OCI-LY3 (cell line): Measurements from ENCODE around the gene SFTA2.

Experiments
- H2AFZ ChIP-seq: fragments of 200-600, 300-600 bp; shearing (Covaris generic); 2 replicates; pipeline ENCODE4 v1.6.0; 2014; ENCODE audit warnings: antibody characterized with exemption, low read depth, low read length
- H3K27ac ChIP-seq: fragments of 200-600, 300-600 bp; sonication (generic); 2 replicates; pipeline ENCODE4 v1.5.1; 2014; ENCODE audit warnings: mild to moderate bottlenecking, low read length, moderate library complexity, mixed read lengths
- H3K27me3 ChIP-seq: fragments of 200-600, 300-600 bp; sonication (generic); 2 replicates; pipeline ENCODE4 v1.6.1; 2014; ENCODE audit warnings: low read depth, low read length, mixed read lengths
- H3K36me3 ChIP-seq: fragments of 200-600, 300-600 bp; sonication (generic); replicated peaks from 2 replicates; pipeline ENCODE3; 2014; ENCODE audit warnings: low read depth, low read length, mixed read lengths
- H3K4me1 ChIP-seq: fragments of 300-600, 200-600 bp; sonication (generic); 2 replicates; pipeline ENCODE4 v1.6.1; 2014; ENCODE audit warnings: low read length, mixed read lengths
- H3K4me2 ChIP-seq: fragments of 200-600, 300-600 bp; sonication (generic); 2 replicates; pipeline ENCODE4 v1.6.1; 2014; ENCODE audit warnings: low read length, mixed read lengths
- H3K4me3 ChIP-seq: fragments of 300-600, 200-600 bp; sonication (generic); 2 replicates; pipeline ENCODE4 v1.5.1; 2014; ENCODE audit warnings: antibody characterized with exemption, mild to moderate bottlenecking, low read length, moderate library complexity
- H3K79me2 ChIP-seq: fragments of 300-600, 200-600 bp; shearing (Covaris generic); 2 replicates; pipeline ENCODE4 v1.6.1; 2014; ENCODE audit warnings: mild to moderate bottlenecking, low read length, mixed read lengths
- H3K9ac ChIP-seq: fragments of 300-600, 200-600 bp; shearing (Covaris generic); 2 replicates; pipeline ENCODE4 v1.6.0; 2014; ENCODE audit warnings: mild to moderate bottlenecking, low read length, moderate library complexity
- H3K9me3 ChIP-seq: fragments of 200-600, 300-600 bp; shearing (Covaris generic); 2 replicates; pipeline ENCODE4 v1.6.1; 2014; ENCODE audit warnings: low read length, mixed read lengths; ENCODE audit not compliant: insufficient read depth
- H4K20me1 ChIP-seq: fragments of 200-600, 300-600 bp; sonication (generic); 2 replicates; pipeline ENCODE4 v1.6.1; 2016; ENCODE audit warnings: low read length, mixed read lengths; ENCODE audit not compliant: insufficient read depth
- CTCF ChIP-seq: fragments of 200-600, 300-600 bp; sonication (generic); IDR thresholded peaks from 2 replicates; pipeline ENCODE4 v1.5.1; 2014; ENCODE audit warnings: antibody characterized with exemption, low read length, low read depth
- EZH2phosphoT487 ChIP-seq: fragments of 200-600 bp; shearing (Covaris generic); IDR thresholded peaks from 2 replicates; pipeline ENCODE4 v1.6.1; 2018; ENCODE audit warnings: antibody characterized with exemption, mixed run types, low read depth

SFTA2 gene

GRCh38 chr6:30900863-30901417 lies 31.0 kb downstream of the SFTA2 start:
- Histone ChIP-seq H3K27ac (no peak overlapping the region), H3K4me2 (no peak overlapping the region), H3K9ac (no peak overlapping the region), H3K4me3 (no peak overlapping the region), H3K27me3 (no peaks in the 10 kb centered on the region), H4K20me1 (no peaks in the 10 kb centered on the region), H3K4me1 (peaks cover 13% of the 10 kb centered on the region), H3K79me2 (no peaks in the 10 kb centered on the region), H3K36me3 (no peaks in the 10 kb centered on the region), H2AFZ (no peak overlapping the region), H3K9me3 (no peaks in the 10 kb centered on the region)
- TF ChIP-seq CTCF (no peak), EZH2phosphoT487 (no peak)

GRCh38 chr6:30898750-30899360 lies 33.1 kb downstream of the SFTA2 start:
- no peak overlapping the region for H3K4me3 ChIP-seq
- no peak overlapping the region for H2AFZ ChIP-seq
- no peaks in the 10 kb centered on the region for H3K79me2 ChIP-seq
- peaks cover 13% of the 10 kb centered on the region for H3K4me1 ChIP-seq
- H3K9ac ChIP-seq, result no peak overlapping the region
- TF ChIP-seq EZH2phosphoT487, result no peak
- TF ChIP-seq CTCF, result no peak
- no peaks in the 10 kb centered on the region for H3K9me3 ChIP-seq
- H3K4me2 ChIP-seq, result no peak overlapping the region
- H3K27me3 ChIP-seq, result no peaks in the 10 kb centered on the region
- H3K36me3 ChIP-seq, result no peaks in the 10 kb centered on the region
- no peak overlapping the region for H3K27ac ChIP-seq
- H4K20me1 ChIP-seq, result no peaks in the 10 kb centered on the region

GRCh38 chr6:30897882-30898281 lies 34.1 kb downstream of the SFTA2 start:
- Histone ChIP-seq H3K4me2 (no peak overlapping the region), H3K4me3 (no peak overlapping the region), H3K9ac (no peak overlapping the region), H3K79me2 (no peaks in the 10 kb centered on the region), H4K20me1 (no peaks in the 10 kb centered on the region), H3K27me3 (no peaks in the 10 kb centered on the region), H2AFZ (no peak overlapping the region), H3K4me1 (peaks cover 10% of the 10 kb centered on the region), H3K36me3 (no peaks in the 10 kb centered on the region), H3K27ac (no peak overlapping the region), H3K9me3 (no peaks in the 10 kb centered on the region)
- TF ChIP-seq CTCF, result no peak
- no peak for TF ChIP-seq EZH2phosphoT487

GRCh38 chr6:30896541-30896940 lies 35.4 kb downstream of the SFTA2 start:
- Histone ChIP-seq H2AFZ (no peak overlapping the region), H3K4me3 (no peak overlapping the region), H3K4me2 (no peak overlapping the region), H3K27ac (no peak overlapping the region), H3K79me2 (no peaks in the 10 kb centered on the region), H3K9ac (no peak overlapping the region), H3K4me1 (peaks cover 6% of the 10 kb centered on the region), H4K20me1 (no peaks in the 10 kb centered on the region), H3K27me3 (no peaks in the 10 kb centered on the region), H3K36me3 (no peaks in the 10 kb centered on the region), H3K9me3 (no peaks in the 10 kb centered on the region)
- TF ChIP-seq CTCF (no peak), EZH2phosphoT487 (no peak)
